Measurements from ENCODE around the gene PPARD.

DNA sequence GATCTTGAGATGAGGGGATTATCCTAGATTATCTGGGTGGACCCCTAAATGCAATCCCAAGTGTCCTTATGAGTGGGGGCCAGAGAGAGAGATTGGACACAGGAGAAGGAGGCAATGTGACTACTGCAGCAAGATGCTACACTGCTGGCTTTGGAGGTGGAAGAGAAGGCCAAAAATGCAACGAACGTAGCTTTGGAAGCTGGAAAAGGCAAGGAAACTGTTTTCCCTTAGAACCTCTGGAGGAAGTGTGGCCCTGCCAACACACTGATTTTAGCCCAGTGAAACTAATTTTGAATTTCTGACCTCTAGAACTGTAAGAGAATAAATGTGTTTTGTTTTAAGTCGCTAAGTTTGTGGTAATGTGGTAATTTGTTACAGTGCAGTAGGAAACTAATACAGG, 15.7 kb downstream of the PPARD start:
- TF ChIP-seq, protein P1, sequence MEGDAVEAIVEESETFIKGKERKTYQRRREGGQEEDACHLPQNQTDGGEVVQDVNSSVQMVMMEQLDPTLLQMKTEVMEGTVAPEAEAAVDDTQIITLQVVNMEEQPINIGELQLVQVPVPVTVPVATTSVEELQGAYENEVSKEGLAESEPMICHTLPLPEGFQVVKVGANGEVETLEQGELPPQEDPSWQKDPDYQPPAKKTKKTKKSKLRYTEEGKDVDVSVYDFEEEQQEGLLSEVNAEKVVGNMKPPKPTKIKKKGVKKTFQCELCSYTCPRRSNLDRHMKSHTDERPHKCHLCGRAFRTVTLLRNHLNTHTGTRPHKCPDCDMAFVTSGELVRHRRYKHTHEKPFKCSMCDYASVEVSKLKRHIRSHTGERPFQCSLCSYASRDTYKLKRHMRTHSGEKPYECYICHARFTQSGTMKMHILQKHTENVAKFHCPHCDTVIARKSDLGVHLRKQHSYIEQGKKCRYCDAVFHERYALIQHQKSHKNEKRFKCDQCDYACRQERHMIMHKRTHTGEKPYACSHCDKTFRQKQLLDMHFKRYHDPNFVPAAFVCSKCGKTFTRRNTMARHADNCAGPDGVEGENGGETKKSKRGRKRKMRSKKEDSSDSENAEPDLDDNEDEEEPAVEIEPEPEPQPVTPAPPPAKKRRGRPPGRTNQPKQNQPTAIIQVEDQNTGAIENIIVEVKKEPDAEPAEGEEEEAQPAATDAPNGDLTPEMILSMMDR (IDR thresholded peaks at IDR 0.05) = no peak
- no peak for TF ChIP-seq POLR2A (IDR thresholded peaks at IDR 0.05)
